Middle frontal gyrus (tissue), 1 donor: ENCODE results near the gene SH2D4B.

Experiments
- DNase-seq: peaks from one replicate; pipeline ENCODE4 v3.0.0-alpha.2; 2015; ENCODE audit warnings: low spot score; ENCODE audit errors: extremely low spot score

Gene SH2D4B

GRCh38 chr10:80503584-80504157, 34.0 kb upstream of the SH2D4B start:
- DNase-seq: no peak

- DNase-seq: no peak
Measured at GRCh38 chr10:80504158-80504811, 33.4 kb upstream of the SH2D4B start.

GRCh38 chr10:80504897-80505465, 32.7 kb upstream of the SH2D4B start:
- DNase-seq: no peak

GRCh38 chr10:80506189-80506575, 31.5 kb upstream of the SH2D4B start:
- DNase-seq: no peak

GRCh38 chr10:80506836-80507487, 30.7 kb upstream of the SH2D4B start:
- no peak for DNase-seq

GRCh38 chr10:80509108-80509402, 28.6 kb upstream of the SH2D4B start:
- DNase-seq: no peak

GRCh38 chr10:80509403-80510161, 28.1 kb upstream of the SH2D4B start:
- no peak for DNase-seq

GRCh38 chr10:80512031-80512526, 25.6 kb upstream of the SH2D4B start:
- no peak for DNase-seq

- DNase-seq: no peak
Measured at GRCh38 chr10:80513106-80513505, 24.6 kb upstream of the SH2D4B start.

GRCh38 chr10:80515511-80515910, 22.2 kb upstream of the SH2D4B start:
- no peak for DNase-seq

- DNase-seq: no peak
Measured at GRCh38 chr10:80515941-80516340, 21.8 kb upstream of the SH2D4B start.

- DNase-seq: no peak
Measured at GRCh38 chr10:80516506-80517075, 21.1 kb upstream of the SH2D4B start.

- DNase-seq: no peak
Measured at GRCh38 chr10:80517416-80518142, 20.1 kb upstream of the SH2D4B start.

GRCh38 chr10:80518143-80518806, 19.4 kb upstream of the SH2D4B start:
- DNase-seq: no peak

GRCh38 chr10:80518807-80519360, 18.8 kb upstream of the SH2D4B start:
- DNase-seq: no peak

- no peak for DNase-seq
Measured at GRCh38 chr10:80519936-80520650, 17.6 kb upstream of the SH2D4B start.

GRCh38 chr10:80520661-80521470, 16.8 kb upstream of the SH2D4B start:
- DNase-seq: no peak

GRCh38 chr10:80522756-80523363, 14.8 kb upstream of the SH2D4B start:
- DNase-seq: no peak
